ENCODE results near the gene HOXD1.

The HOXD1 gene

DNA sequence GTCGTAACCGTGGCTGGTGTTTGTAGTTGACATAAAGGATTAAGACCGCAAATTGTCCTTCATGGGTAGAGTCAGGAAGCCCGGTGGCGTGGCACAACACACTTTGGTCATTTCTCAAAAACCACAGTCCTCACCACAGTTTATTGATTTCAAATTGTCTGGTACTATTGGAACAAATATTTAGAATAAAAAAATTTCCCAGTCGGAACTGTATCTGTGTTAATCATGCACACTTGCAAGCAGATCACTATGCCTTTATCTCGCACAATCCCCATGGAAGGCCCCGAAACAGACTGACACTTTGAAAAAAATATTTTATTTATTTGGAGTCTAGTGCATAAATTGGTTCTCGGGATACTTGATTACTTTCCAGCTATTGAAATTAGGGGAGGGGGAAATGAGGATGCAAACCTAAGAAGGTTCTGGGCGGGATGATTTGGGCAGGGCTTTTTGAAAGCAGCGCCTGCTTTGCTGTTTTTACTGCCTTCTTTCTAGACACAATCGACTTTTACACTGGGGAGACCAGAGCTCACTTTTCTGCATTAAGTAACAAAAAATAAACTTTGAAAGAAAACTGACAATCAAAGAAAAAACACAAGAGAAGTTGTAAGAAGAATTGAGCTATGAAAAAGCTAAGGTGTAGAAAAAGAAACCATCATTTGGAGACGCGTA lies 15.4 kb upstream of the HOXD1 start:
- no peaks in the 10 kb centered on the region for H3K9me2 ChIP-seq (replicated peaks; ENCODE audit: control insufficient read depth, low read length)
- no peaks in the 10 kb centered on the region for H3F3A ChIP-seq (ENCODE audit: control insufficient read depth, insufficient read depth)
- H3K27ac ChIP-seq (ENCODE audit: low read depth, low read length), result no peak overlapping the region
- no peaks in the 10 kb centered on the region for H3K36me3 ChIP-seq (ENCODE audit: control insufficient read depth, low read length)
- H4K20me1 ChIP-seq (ENCODE audit: control insufficient read depth, insufficient read depth, low read depth, low read length), result no peaks in the 10 kb centered on the region
- H3K4me2 ChIP-seq (ENCODE audit: low read length), result no peak overlapping the region
- no peaks in the 10 kb centered on the region for H3K4me1 ChIP-seq (ENCODE audit: control insufficient read depth, low read length)
- H3K9me3 ChIP-seq (ENCODE audit: control insufficient read depth, insufficient read depth, low read length), result no peaks in the 10 kb centered on the region
- H3K79me2 ChIP-seq (ENCODE audit: control insufficient read depth, low read length), result no peaks in the 10 kb centered on the region
- H3K4me3 ChIP-seq (ENCODE audit: low read length), result no peak overlapping the region
- peaks cover 45% of the 10 kb centered on the region for H3K27me3 ChIP-seq (ENCODE audit: control insufficient read depth, low read length)
- TF ChIP-seq EZH2phosphoT487 (IDR thresholded peaks at IDR 0.05; ENCODE audit: borderline replicate concordance, low read length), result no peak
- TF ChIP-seq, protein P1, sequence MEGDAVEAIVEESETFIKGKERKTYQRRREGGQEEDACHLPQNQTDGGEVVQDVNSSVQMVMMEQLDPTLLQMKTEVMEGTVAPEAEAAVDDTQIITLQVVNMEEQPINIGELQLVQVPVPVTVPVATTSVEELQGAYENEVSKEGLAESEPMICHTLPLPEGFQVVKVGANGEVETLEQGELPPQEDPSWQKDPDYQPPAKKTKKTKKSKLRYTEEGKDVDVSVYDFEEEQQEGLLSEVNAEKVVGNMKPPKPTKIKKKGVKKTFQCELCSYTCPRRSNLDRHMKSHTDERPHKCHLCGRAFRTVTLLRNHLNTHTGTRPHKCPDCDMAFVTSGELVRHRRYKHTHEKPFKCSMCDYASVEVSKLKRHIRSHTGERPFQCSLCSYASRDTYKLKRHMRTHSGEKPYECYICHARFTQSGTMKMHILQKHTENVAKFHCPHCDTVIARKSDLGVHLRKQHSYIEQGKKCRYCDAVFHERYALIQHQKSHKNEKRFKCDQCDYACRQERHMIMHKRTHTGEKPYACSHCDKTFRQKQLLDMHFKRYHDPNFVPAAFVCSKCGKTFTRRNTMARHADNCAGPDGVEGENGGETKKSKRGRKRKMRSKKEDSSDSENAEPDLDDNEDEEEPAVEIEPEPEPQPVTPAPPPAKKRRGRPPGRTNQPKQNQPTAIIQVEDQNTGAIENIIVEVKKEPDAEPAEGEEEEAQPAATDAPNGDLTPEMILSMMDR (IDR thresholded peaks at IDR 0.05; ENCODE audit: low read depth, low read length, poor library complexity, severe bottlenecking), result no peak

DNA sequence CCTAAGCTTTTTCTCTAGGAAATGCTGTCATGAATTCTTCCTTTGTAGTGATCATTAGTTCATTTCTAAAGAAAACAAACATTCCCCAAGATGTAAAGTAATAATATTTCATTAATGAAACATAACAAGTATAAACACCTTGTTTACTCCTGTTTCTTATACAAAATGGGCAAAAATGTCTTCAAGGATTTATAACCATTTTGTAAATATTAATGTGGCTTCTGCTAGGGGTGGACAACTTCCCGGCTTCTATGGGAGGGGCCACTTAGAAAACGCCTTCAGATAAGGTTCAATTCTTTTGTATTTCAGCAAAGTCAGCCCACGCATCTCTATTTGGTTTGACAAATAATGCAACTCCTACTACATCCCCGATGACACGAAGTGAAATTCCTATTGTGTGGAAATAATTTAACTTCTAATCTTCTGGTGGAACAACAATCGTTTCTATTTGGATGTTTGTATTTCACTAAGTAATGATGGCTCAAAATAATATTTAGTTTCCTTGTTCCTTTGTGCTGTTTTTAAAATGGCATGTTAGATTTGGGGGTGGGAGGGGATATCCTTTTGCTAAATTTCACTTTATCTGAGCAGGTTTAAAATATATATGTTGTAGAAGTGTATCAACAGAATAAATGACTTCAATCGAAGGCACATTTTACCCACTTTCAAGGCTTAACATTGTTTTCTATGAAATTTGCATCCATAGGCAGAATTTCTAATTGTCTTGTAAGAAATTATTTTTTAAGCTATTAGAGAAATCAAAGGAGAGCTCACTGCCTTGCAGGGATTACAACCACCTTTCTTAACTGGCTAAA lies 14.7 kb upstream of the HOXD1 start:
- Histone ChIP-seq H3K79me2 (ENCODE audit: control insufficient read depth, low read length) (no peaks in the 10 kb centered on the region), H3K27ac (ENCODE audit: low read depth, low read length) (no peak overlapping the region), H3K27me3 (ENCODE audit: control insufficient read depth, low read length) (peaks cover 52% of the 10 kb centered on the region), H3K4me3 (ENCODE audit: low read length) (no peak overlapping the region), H3K9me2 (replicated peaks; ENCODE audit: control insufficient read depth, low read length) (no peaks in the 10 kb centered on the region), H3K36me3 (ENCODE audit: control insufficient read depth, low read length) (no peaks in the 10 kb centered on the region), H3F3A (ENCODE audit: control insufficient read depth, insufficient read depth) (no peaks in the 10 kb centered on the region), H3K4me1 (ENCODE audit: control insufficient read depth, low read length) (no peaks in the 10 kb centered on the region), H4K20me1 (ENCODE audit: control insufficient read depth, insufficient read depth, low read depth, low read length) (no peaks in the 10 kb centered on the region), H3K4me2 (ENCODE audit: low read length) (no peak overlapping the region), H3K9me3 (ENCODE audit: control insufficient read depth, insufficient read depth, low read length) (no peaks in the 10 kb centered on the region)
- TF ChIP-seq, protein P1 (IDR thresholded peaks at IDR 0.05; ENCODE audit: low read depth, low read length, poor library complexity, severe bottlenecking), result no peak
- no peak for TF ChIP-seq EZH2phosphoT487 (IDR thresholded peaks at IDR 0.05; ENCODE audit: borderline replicate concordance, low read length)

DNA sequence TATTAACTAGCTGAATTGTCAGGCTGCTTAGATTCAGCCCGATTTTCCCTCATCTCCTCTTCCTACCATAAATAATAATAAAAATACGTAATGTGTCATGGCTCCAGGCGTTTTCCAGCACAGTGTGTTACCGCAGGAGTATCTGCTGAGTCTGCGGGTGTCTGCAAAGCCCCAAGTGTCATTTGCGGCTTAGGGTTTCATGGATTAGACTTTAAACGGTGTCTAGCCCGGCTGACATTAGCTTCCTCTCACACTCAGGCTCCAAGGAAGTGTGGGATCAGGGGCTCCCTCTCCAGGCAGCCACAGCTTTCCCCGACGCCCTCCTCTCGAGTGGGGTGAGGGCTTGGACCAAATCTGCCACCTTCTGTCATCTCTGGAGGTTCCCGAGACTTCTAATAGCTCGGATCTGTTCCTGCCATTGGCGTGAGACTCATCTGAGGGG lies 14.1 kb upstream of the HOXD1 start:
- no peaks in the 10 kb centered on the region for H3F3A ChIP-seq (ENCODE audit: control insufficient read depth, insufficient read depth)
- no peak overlapping the region for H3K4me2 ChIP-seq (ENCODE audit: low read length)
- H3K79me2 ChIP-seq (ENCODE audit: control insufficient read depth, low read length), result no peaks in the 10 kb centered on the region
- no peaks in the 10 kb centered on the region for H3K9me2 ChIP-seq (replicated peaks; ENCODE audit: control insufficient read depth, low read length)
- no peak overlapping the region for H3K4me3 ChIP-seq (ENCODE audit: low read length)
- no peaks in the 10 kb centered on the region for H3K36me3 ChIP-seq (ENCODE audit: control insufficient read depth, low read length)
- H3K9me3 ChIP-seq (ENCODE audit: control insufficient read depth, insufficient read depth, low read length), result no peaks in the 10 kb centered on the region
- no peaks in the 10 kb centered on the region for H4K20me1 ChIP-seq (ENCODE audit: control insufficient read depth, insufficient read depth, low read depth, low read length)
- H3K27ac ChIP-seq (ENCODE audit: low read depth, low read length), result no peak overlapping the region
- TF ChIP-seq, protein P1 (IDR thresholded peaks at IDR 0.05; ENCODE audit: low read depth, low read length, poor library complexity, severe bottlenecking), result no peak
- no peak for TF ChIP-seq EZH2phosphoT487 (IDR thresholded peaks at IDR 0.05; ENCODE audit: borderline replicate concordance, low read length)
- H3K4me1 ChIP-seq (ENCODE audit: control insufficient read depth, low read length), result no peaks in the 10 kb centered on the region
- H3K27me3 ChIP-seq (ENCODE audit: control insufficient read depth, low read length), result peaks cover 56% of the 10 kb centered on the region
